Upper lobe of right lung (tissue), 1 donor: ENCODE measurements around the gene FARP1. TPM values are rescaled to one million over a fixed set of nuclear protein-coding genes. Genes with fewer than 3 reads are reported as not detected.
A peak's percentile ranks its signal among the peaks of the same experiment; 100 is the strongest.

Source experiments
- ATAC-seq: fragments of 200-7000 bp; cut with Tn5 transposase; one replicate; pipeline ENCODE4 v1.9.1; 2020; ENCODE audit warnings: mild to moderate bottlenecking, moderate library complexity
- DNase-seq: peaks from one replicate; pipeline ENCODE4 v3.0.0-alpha.2; 2020
- H3K27ac ChIP-seq: fragments of 200-600 bp; one replicate; pipeline ENCODE4 v1.8.0; 2022
- H3K27me3 ChIP-seq: fragments of 200-600 bp; one replicate; pipeline ENCODE4 v1.8.0; 2022; ENCODE audit warnings: mild to moderate bottlenecking
- H3K36me3 ChIP-seq: fragments of 200-600 bp; one replicate; pipeline ENCODE4 v1.8.0; 2022
- H3K4me1 ChIP-seq: fragments of 200-600 bp; one replicate; pipeline ENCODE4 v1.8.0; 2022
- H3K4me3 ChIP-seq: fragments of 200-600 bp; one replicate; pipeline ENCODE4 v1.8.0; 2022; ENCODE audit warnings: mild to moderate bottlenecking
- H3K9me3 ChIP-seq: fragments of 200-600 bp; one replicate; pipeline ENCODE4 v1.8.0; 2022
- CTCF ChIP-seq: fragments of 200-600 bp; IDR thresholded peaks from one replicate; pipeline ENCODE4 v1.8.0; 2022; ENCODE audit warnings: antibody characterized with exemption
- intact Hi-C: fragments of 100-400 bp; cut with DNase I; formaldehyde crosslinking; loops from one replicate; pipeline ENCODE4 v1.11.0; 2022
- total RNA-seq: library from RNA; stranded (reverse); fragmentation: NEBNext Ultra II Directional; extraction: Animal tissue kit (Norgen Biotek cat#: 25700); gene quantifications from one replicate; pipeline ENCODE4 v1.2.1, GENCODE V29; 2021
- donor health status: DM: no; HTN: yes; CAD: no; lungs with severe emphysema.

The FARP1 gene
- total RNA-seq, 1 donor from 2014 or later = 95.9 TPM

GRCh38 chr13:98443329-98443728, 300.4 kb downstream of the FARP1 start:
- no peak for ATAC-seq
- no peaks in the 10 kb centered on the region for H3K27me3 ChIP-seq
- H3K4me1 ChIP-seq = peaks cover 5% of the 10 kb centered on the region
- no peak for TF ChIP-seq CTCF
- H3K36me3 ChIP-seq = peaks cover 41% of the 10 kb centered on the region
- no peak for DNase-seq
- intact Hi-C loops = loop anchor here (5.0 kb wide), 1 partner anchor 209 kb away; no protein-coding TSS in a partner anchor
- H3K9me3 ChIP-seq = no peaks in the 10 kb centered on the region
- H3K4me3 ChIP-seq = no peak overlapping the region
- H3K27ac ChIP-seq = no peak overlapping the region

- ATAC-seq (no peak), DNase-seq (no peak)
- TF ChIP-seq CTCF = no peak
- Histone ChIP-seq H3K36me3 (peaks cover 47% of the 10 kb centered on the region), H3K27me3 (no peaks in the 10 kb centered on the region), H3K4me3 (no peak overlapping the region), H3K4me1 (peaks cover 5% of the 10 kb centered on the region), H3K9me3 (no peaks in the 10 kb centered on the region), H3K27ac (no peak overlapping the region)
- intact Hi-C loops = loop anchor here (5.0 kb wide), 1 partner anchor 208 kb away; no protein-coding TSS in a partner anchor
Observed at GRCh38 chr13:98443800-98444325, 301.0 kb downstream of the FARP1 start.

GRCh38 chr13:98444381-98444780, 301.5 kb downstream of the FARP1 start:
- intact Hi-C loops = loop anchor here (5.0 kb wide), 1 partner anchor 208 kb away; no protein-coding TSS in a partner anchor
- ATAC-seq (no peak), DNase-seq (peak; percentile 53)
- H3K36me3 ChIP-seq = peaks cover 52% of the 10 kb centered on the region
- no peak for TF ChIP-seq CTCF
- no peaks in the 10 kb centered on the region for H3K9me3 ChIP-seq
- peaks cover 5% of the 10 kb centered on the region for H3K4me1 ChIP-seq
- H3K27ac ChIP-seq = no peak overlapping the region
- no peaks in the 10 kb centered on the region for H3K27me3 ChIP-seq
- no peak overlapping the region for H3K4me3 ChIP-seq

GRCh38 chr13:98445340-98446233, 302.7 kb downstream of the FARP1 start:
- Histone ChIP-seq H3K4me3 (no peak overlapping the region), H3K36me3 (peaks cover 55% of the 10 kb centered on the region), H3K27ac (peak overlapping the region; percentile 34), H3K9me3 (no peaks in the 10 kb centered on the region), H3K4me1 (peaks cover 5% of the 10 kb centered on the region), H3K27me3 (no peaks in the 10 kb centered on the region)
- TF ChIP-seq CTCF = peak; percentile 98
- DNase-seq (peak; percentile 83), ATAC-seq (peak; percentile 92)
- intact Hi-C loops = no loop called here

GRCh38 chr13:98446234-98446621, 303.3 kb downstream of the FARP1 start:
- no peaks in the 10 kb centered on the region for H3K27me3 ChIP-seq
- H3K4me3 ChIP-seq = no peak overlapping the region
- intact Hi-C loops = no loop called here
- ATAC-seq (no peak), DNase-seq (peak; percentile 62)
- no peak for TF ChIP-seq CTCF
- H3K36me3 ChIP-seq = peaks cover 52% of the 10 kb centered on the region
- H3K9me3 ChIP-seq = no peaks in the 10 kb centered on the region
- peaks cover 5% of the 10 kb centered on the region for H3K4me1 ChIP-seq
- H3K27ac ChIP-seq = peak overlapping the region; percentile 13
